ENCODE data around the gene DAP. TPM values are rescaled to one million over a fixed set of nuclear protein-coding genes. Genes with fewer than 3 reads are reported as not detected.

The DAP gene
- total and polyA plus RNA-seq, 12 donors: 14.2 to 52.5 (median 28.0) TPM

GRCh38 chr5:10691826-10692785, 68.9 kb downstream of the DAP start:
- no peak for DNase-seq
- no peak for ATAC-seq
- H3K9me3 ChIP-seq: peaks cover 0 to 2% (median 0%) of the 10 kb centered on the region in 11 donors
- intact Hi-C loops (cut with DNase I): loop anchor here in 8 of 10 donors (5.0 to 10.0 kb wide), 7 partner anchors 113 to 1333 kb away; no protein-coding TSS in a partner anchor
- peaks cover 0 to 20% (median 10%) of the 10 kb centered on the region in 9 donors for H3K4me1 ChIP-seq
- H3K4me3 ChIP-seq: no peak overlapping the region
- TF ChIP-seq CTCF (IDR thresholded peaks at IDR 0.05): no peak
- H3K36me3 ChIP-seq: no peaks in the 10 kb centered on the region
- WGBS, 2 donors: 90 to 92% methylated on average over 16 of the region's 16 CpGs
- no peak overlapping the region for H3K27ac ChIP-seq
- H3K27me3 ChIP-seq: no peaks in the 10 kb centered on the region

- 94% methylated on average over 14 of the region's 14 CpGs for WGBS, 2 donors
- no peak overlapping the region for H3K4me3 ChIP-seq
- peaks cover 0 to 20% (median 9%) of the 10 kb centered on the region in 9 donors for H3K4me1 ChIP-seq
- intact Hi-C loops (cut with DNase I): loop anchor here in 8 of 10 donors (5.0 to 10.0 kb wide), 7 partner anchors 114 to 1334 kb away; no protein-coding TSS in a partner anchor
- no peak overlapping the region for H3K27ac ChIP-seq
- TF ChIP-seq CTCF (IDR thresholded peaks at IDR 0.05): no peak
- H3K36me3 ChIP-seq: peaks cover 0 to under 1% (median 0%) of the 10 kb centered on the region in 9 donors
- H3K9me3 ChIP-seq: peaks cover 0 to 7% (median 0%) of the 10 kb centered on the region in 11 donors
- no peaks in the 10 kb centered on the region for H3K27me3 ChIP-seq
- ATAC-seq: no peak
- DNase-seq: no peak
These were observed 70.3 kb downstream of the DAP start for GRCh38 chr5:10690460-10691440.

GRCh38 chr5:10689391-10690081, 71.5 kb downstream of the DAP start:
- peak in 5 of 9 donors; percentile 22 to 41 (median 29) for TF ChIP-seq CTCF (IDR thresholded peaks at IDR 0.05)
- peaks cover 0 to 12% (median 0%) of the 10 kb centered on the region in 9 donors for H3K36me3 ChIP-seq
- no peak for DNase-seq
- peaks cover 0 to 7% (median 0%) of the 10 kb centered on the region in 11 donors for H3K9me3 ChIP-seq
- WGBS, 2 donors: 86 to 87% methylated on average over 11 of the region's 11 CpGs
- intact Hi-C loops (cut with DNase I): loop anchor here in 8 of 10 donors (5.0 to 10.0 kb wide), 8 partner anchors 115 to 1335 kb away; no protein-coding TSS in a partner anchor
- no peaks in the 10 kb centered on the region for H3K27me3 ChIP-seq
- peak in 6 of 8 donors; percentile 11 to 37 (median 25) for ATAC-seq
- H3K27ac ChIP-seq: no peak overlapping the region
- H3K4me1 ChIP-seq: peaks cover 0 to 8% (median 0%) of the 10 kb centered on the region in 9 donors
- no peak overlapping the region for H3K4me3 ChIP-seq
